HCEC 1CT (cell line): ENCODE data around the gene SPNS1.

Experiments used
- DNase-seq: peaks from one replicate; pipeline ENCODE4 v3.0.0-alpha.2; 2017

The SPNS1 gene

DNA sequence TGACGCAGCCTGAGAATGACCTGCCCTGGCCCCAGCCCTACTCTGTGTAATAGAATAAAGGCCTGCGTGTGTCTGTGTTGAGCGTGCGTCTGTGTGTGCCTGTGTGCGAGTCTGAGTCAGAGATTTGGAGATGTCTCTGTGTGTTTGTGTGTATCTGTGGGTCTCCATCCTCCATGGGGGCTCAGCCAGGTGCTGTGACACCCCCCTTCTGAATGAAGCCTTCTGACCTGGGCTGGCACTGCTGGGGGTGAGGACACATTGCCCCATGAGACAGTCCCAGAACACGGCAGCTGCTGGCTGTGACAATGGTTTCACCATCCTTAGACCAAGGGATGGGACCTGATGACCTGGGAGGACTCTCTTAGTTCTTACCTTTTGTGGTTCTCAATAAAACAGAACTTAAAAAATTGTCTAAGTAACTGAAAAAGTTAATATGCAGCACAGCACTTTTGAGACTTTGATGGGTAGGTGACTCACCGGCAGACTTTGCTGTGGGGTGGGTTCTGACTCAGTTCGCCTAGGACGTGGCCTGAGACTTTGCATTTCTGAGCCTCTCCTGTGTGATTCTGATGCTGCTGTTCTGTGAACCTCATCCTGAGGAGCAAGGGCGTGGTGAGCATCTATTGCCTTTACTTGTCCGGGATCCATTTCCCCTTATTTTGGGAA, 15.9 kb downstream of the SPNS1 start:
- no peak for DNase-seq

DNA sequence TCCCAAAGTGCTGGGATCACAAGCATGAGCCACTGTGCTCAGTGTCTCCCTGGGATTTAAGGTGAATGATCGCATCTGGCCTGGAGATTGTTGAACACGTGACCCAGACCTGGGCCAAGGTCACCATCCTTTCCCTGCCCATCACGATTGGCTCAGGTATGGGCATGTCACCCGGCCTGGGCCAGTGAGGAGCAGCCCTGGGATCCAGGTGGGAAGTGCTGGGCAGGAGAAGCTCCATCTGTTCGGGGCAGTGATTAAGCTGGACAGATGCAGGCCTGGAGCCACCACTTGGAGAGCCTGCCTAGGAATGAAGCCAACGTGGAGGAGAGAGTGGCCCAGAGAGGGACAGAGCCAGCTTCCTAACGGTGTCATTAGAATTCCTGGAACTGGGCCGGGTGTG, 17.1 kb downstream of the SPNS1 start:
- no peak for DNase-seq

DNA sequence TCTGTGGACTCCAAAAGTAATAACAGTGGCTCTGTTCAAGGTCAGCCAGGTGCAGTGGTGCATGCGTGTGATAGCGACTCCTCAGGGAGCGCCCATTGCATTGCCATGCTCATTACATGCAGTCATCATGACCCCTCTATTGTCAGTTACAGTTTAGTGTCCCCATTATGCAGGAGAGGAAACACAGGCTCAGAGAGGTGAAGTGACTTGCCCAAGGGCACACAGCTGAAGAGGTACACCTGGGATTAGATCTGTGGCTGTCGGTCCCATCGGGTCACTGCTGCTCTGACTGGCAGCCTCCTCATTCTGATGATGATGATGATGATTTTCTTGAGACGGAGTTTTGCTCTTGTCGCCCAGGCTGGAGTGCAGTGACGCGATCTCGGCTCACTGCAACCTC, 17.9 kb downstream of the SPNS1 start:
- DNase-seq, result no peak

DNA sequence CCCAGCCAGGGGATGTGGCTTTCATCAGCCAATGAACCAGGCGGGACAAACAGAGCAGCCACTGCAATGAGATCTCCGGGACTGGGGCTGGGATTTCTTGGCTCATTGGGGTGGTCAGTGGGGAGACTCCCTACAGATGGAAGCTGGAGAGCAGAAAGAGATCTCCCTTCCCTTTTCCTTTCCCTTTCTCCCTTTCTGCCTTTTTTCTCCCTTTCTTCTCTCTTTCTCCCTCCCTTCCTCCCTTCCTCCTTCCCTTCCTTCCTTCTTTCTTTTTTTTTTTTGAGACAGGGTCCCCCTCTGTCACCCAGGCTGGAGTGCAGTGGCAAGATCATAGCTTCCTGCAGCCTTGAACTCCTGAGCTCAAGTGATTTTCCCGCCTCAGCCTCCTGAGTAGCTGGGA, 24.3 kb downstream of the SPNS1 start:
- no peak for DNase-seq

DNA sequence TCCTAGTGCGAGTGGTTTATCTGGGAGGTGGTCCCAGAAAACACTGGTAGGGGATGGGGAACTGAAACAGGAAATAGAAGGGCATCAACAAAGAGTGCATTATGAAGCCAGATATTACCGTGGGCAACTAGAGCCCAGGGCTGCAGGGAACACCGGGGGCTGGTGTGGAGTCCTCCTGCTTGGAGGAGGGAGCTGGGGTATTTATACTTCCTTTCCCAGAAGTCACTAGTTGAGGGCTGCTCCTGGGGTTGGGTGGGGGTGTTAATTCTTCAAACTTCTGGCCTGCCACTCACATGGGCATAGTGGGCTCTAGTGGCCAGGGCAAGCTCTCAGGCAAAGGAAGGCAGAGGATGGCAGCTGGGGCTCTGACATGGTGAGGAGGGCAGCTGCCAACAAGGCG, 25.0 kb downstream of the SPNS1 start:
- no peak for DNase-seq

DNA sequence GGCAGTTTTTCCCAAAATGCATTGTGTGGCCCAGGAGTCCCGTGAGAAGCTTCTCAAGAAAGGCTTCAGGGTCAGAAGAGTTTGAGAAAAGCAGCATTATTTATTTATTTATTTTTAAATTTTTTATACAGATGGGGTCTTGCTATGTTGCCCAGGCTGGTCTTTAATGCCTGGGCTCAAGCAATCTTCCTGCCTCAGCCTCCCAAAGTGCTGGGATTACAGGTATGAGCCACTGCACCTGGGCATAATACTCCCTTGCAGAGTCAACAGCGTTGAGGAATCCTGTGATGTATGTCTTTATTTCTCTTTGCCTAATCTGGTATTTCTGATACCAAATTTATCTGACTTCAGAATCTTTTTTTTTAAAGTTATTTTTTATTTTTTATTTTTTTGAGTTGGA, 25.4 kb downstream of the SPNS1 start:
- no peak for DNase-seq

- peak; percentile 58 for DNase-seq
Measured at GRCh38 chr16:29004496-29005139, 30.0 kb downstream of the SPNS1 start.

DNA sequence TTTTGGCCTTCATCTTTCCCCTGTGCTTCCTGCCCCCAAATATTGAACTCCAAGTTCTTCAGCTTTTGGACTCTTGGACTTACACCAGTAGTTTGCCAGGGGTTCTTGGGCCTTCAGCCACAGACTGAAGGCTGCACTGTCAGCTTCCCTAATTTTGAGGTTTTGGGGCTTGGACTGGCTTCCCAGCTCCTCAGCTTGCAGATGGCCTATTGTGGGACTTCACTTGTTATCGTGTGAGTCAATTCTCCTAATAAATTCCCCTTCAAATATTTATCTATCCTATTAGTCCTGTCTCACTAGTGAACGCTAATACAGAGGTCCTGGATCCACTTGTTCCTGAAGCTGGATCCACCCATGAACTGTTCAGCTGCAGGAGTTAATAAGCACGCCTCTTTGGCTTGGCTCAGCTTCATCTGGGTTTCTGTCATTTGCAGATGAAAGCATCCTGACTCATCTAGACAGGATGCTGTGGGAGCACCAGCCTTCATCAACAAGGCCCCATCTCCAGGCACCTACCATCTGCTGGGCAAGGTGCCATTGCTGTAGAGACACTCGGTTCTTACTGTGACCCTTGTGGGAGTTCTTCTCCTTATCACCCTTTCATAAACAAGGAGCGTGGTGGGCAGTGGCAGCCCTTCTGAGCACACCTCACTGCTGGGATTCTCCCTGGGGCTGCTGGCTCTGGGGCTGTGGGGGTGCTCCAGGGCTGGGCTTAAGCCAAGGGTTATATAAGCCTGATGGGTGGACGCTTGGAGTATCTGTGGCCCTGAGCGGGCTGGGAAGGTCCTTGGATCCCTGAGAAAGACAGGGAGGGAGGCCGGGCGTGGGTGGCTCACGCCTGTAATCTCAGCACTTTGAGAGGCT, 33.4 kb downstream of the SPNS1 start:
- DNase-seq, result peak; percentile 85

DNA sequence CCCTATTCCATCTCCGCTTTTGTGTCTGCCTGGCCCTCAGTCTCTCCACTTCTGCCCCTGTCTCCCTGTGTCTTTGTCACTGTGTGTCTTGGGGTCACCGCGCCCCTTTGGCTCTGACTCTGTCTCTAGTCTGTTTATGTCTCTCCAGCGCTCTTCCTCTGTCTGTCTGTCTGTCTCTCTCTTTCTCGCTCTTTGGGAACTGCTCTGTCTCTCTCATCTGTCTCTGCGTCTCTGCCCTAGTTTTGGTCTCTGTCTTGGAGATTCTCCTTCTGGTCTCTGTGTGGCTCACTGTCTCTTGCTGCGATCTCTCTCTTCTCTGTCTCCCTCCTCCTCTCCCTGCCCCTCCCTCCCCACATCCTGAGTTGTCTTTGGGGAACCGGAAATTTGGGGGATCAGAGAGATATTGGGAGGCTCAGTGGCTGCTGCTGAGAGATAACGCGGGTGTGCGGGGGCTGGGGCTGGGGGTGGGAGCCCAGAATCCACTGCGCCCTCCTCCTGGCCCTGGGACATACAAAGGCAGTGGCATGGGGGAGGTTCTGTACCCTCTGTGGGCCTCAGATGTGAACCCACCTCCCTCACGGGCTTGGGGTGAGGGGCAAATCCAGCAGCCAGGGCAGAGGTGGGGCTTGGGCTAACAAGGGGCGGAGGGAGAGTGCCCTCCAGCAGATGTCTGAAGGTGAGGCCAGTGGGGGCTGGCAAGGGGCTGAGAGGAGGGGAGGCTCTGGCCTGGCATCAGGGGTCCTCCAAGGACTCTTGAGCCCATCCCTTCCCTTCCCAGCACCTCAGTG, 34.7 kb downstream of the SPNS1 start:
- no peak for DNase-seq

DNA sequence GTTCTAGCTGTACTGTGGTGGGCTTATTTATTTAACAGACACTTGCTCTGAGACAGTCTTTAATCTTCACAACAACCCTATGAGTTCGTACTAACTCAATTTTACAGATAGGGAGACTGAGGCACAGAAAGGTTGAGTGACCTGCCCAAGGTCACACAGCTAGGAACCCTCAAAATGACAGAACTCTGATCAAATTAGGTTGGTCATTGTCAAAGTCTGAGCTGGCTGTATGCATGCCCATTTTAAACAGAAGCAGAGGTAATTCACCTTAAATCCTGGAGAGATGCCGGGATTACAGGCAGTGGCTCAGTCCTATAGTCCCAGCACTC, 35.2 kb downstream of the SPNS1 start:
- DNase-seq, result no peak

GRCh38 chr16:29011112-29011511, 36.5 kb downstream of the SPNS1 start:
- no peak for DNase-seq

DNA sequence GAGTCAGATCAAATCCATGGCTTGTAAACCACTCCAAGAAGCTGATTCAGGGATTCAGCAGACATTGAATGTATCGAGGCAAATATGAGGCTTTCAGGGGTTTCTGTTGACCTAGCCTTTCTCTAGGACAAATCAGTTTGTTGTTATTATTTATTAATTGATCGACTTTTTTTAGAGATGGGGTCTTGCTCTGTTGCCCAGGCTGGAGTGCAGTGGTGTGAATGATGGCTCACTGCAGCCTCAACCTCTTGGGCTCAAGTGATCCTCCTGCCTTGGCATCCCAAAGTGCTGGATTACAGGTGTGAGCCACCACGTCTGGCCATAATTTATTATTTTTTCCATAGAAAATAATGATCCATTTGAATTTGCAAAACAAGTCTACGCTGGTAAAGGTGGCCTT, 37.3 kb downstream of the SPNS1 start:
- DNase-seq, result no peak

- no peak for DNase-seq
Measured at GRCh38 chr16:29012913-29013553, 38.5 kb downstream of the SPNS1 start.

DNA sequence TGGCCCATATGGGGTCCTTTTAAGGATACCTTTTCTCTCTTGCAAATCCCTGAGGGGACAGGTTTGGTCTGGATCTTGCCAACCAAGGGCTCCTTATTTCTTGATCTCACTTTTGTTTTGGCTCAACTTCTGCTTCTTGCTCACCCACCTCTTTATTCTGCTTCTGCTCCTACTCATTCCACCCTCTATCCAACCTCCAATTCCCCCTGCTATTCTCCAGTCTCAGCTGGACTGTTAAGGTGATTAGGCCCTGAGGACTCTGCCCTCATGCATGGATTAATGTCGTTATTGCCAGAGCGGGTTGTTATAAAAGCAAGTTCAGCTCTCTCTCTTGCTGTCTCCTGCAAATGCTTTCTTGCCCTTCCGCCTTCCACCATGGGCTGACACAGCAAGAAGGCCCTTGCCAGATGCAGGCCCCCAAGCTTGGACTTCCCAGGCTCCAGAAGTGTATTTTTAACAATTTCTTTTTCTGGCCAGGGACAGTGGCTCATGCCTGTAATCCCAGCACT, 40.0 kb downstream of the SPNS1 start:
- DNase-seq, result no peak

DNA sequence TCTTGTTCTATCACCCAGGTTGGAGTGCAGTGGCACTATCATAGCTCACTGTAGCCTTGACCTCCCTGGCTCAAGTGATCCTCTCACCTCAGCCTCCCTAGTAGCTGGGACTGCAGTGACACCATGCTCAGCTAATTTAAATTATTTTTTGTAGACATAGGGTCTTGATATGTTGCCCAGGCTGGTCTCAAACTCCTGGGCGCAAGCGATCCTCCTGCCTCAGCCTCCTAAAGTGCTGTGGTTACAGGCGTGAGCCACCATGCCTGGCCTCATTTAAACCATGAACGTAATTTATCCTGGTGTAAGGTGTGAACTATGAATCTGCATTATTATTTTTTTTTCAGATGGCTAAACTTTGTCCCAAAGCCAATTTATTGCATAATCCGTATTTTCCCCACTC, 47.6 kb downstream of the SPNS1 start:
- no peak for DNase-seq

GRCh38 chr16:29023279-29024277, 49.0 kb downstream of the SPNS1 start:
- peak; percentile 14 for DNase-seq

- no peak for DNase-seq
Measured at GRCh38 chr16:29024278-29024677, 49.7 kb downstream of the SPNS1 start.

- no peak for DNase-seq
Measured at GRCh38 chr16:29025218-29025617, 50.6 kb downstream of the SPNS1 start.

DNA sequence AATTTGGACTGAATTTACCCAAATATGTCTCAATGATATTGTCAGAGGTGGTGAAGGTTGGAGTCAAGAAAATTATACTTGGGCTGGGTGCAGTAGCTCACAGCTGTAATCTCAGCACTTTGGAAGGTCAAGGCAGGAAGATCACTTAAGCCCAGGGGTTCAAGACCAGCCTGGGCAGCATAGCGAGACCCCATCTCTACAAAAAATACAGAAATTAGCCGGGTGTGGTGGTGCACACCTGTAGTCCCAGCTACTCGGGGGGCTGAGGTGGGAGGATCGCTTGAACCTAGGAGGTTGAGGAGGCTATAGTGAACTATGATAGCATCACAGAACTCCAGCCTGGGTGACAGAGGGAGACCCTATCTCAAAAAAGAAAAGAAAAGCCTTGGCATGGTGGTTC, 51.2 kb downstream of the SPNS1 start:
- no peak for DNase-seq

- no peak for DNase-seq
Measured at GRCh38 chr16:29028457-29029167, 54.0 kb downstream of the SPNS1 start.
